ENCODE measurements around the gene MID1IP1.

MID1IP1 gene

DNA sequence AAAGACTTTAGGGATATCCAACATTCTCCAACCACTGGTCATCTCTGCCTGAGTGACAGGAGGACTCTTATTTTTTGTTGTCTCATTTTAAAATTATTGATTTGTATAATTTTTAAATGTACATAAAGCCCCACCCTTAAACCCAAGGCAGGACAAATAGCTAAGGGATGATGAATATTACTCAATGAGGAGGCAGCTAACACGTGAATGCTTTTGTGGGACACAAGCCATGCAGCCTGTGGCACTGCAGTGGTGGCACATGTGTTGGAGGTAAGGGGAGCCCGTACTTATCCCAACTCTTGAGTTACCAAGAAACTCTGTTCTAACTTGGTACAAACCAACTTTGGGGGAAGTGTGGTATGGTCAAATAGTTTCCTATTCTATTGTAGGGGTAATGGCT is 19.5 kb downstream of the MID1IP1 start:
- Histone ChIP-seq H3K36me3 (no peaks in the 10 kb centered on the region), H3K4me1 (no peaks in the 10 kb centered on the region), H3K4me3 (ENCODE audit: low read depth, low read length) (no peak overlapping the region), H3K9me3 (no peaks in the 10 kb centered on the region), H3K27me3 (no peaks in the 10 kb centered on the region)
- TF ChIP-seq, protein P1, sequence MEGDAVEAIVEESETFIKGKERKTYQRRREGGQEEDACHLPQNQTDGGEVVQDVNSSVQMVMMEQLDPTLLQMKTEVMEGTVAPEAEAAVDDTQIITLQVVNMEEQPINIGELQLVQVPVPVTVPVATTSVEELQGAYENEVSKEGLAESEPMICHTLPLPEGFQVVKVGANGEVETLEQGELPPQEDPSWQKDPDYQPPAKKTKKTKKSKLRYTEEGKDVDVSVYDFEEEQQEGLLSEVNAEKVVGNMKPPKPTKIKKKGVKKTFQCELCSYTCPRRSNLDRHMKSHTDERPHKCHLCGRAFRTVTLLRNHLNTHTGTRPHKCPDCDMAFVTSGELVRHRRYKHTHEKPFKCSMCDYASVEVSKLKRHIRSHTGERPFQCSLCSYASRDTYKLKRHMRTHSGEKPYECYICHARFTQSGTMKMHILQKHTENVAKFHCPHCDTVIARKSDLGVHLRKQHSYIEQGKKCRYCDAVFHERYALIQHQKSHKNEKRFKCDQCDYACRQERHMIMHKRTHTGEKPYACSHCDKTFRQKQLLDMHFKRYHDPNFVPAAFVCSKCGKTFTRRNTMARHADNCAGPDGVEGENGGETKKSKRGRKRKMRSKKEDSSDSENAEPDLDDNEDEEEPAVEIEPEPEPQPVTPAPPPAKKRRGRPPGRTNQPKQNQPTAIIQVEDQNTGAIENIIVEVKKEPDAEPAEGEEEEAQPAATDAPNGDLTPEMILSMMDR (IDR thresholded peaks at IDR 0.05; ENCODE audit: low read depth, low read length), result no peak
- DNase-seq, result no peak

DNA sequence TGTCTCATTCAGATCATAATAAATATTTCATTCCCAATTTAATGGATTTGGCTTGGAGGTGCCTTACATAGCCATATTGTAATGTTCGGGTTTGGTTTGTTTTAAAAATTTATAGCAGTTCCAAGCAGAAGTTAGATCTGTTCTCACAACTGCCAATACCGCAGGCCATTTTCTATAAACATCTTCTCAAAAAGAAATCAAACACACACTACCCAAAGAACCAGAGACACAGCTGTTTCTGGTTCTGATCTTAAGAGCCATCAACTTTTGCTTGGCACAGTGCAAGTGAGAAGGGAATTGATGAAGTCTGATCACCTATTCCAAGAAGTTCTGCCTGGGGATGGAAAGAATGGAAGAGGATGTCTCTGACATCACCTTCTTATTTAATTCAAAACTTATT is 22.9 kb downstream of the MID1IP1 start:
- H3K27me3 ChIP-seq, result no peaks in the 10 kb centered on the region
- no peaks in the 10 kb centered on the region for H3K9me3 ChIP-seq
- no peak for DNase-seq
- no peaks in the 10 kb centered on the region for H3K4me1 ChIP-seq
- H3K36me3 ChIP-seq, result no peaks in the 10 kb centered on the region
- no peak overlapping the region for H3K4me3 ChIP-seq (ENCODE audit: low read depth, low read length)
- TF ChIP-seq, protein P1 (IDR thresholded peaks at IDR 0.05; ENCODE audit: low read depth, low read length), result no peak

DNA sequence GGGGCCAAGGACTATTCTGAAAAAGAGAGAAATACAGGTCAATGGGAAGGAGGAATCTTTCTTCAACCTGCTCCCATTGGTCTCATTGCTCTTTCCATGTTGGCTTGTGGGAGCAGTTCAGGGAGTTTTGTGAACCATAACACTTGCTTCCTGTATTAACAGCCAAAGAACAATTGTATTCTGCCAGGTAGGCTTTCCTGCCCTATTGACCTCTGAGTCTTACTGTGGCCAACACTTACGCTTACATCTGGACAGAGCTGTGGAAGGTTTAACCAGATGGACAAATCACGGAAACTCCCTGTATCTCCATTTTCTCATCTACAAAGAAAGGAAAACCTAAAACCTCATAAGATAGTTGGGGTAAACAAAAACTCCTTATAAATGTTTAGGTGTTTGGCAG is 30.7 kb downstream of the MID1IP1 start:
- H3K4me1 ChIP-seq, result no peaks in the 10 kb centered on the region
- no peaks in the 10 kb centered on the region for H3K9me3 ChIP-seq
- no peak for DNase-seq

GRCh38 chrX:38837389-38837788 is 36.1 kb downstream of the MID1IP1 start:
- Histone ChIP-seq H3K4me1 (no peaks in the 10 kb centered on the region), H3K36me3 (no peaks in the 10 kb centered on the region)

More for the DNA sequence above, 30.7 kb downstream of the MID1IP1 start:
- TF ChIP-seq, protein P1 (IDR thresholded peaks at IDR 0.05; ENCODE audit: low read depth, low read length), result no peak
- Histone ChIP-seq H3K36me3 (no peaks in the 10 kb centered on the region), H3K4me3 (ENCODE audit: low read depth, low read length) (no peak overlapping the region), H3K27me3 (no peaks in the 10 kb centered on the region)

GRCh38 chrX:38839277-38839676 is 38.0 kb downstream of the MID1IP1 start:
- no peak for DNase-seq
- Histone ChIP-seq H3K4me1 (no peaks in the 10 kb centered on the region), H3K9me3 (no peaks in the 10 kb centered on the region), H3K4me3 (ENCODE audit: low read depth, low read length) (no peak overlapping the region), H3K27me3 (no peaks in the 10 kb centered on the region), H3K36me3 (no peaks in the 10 kb centered on the region)
- TF ChIP-seq, protein P1 (IDR thresholded peaks at IDR 0.05; ENCODE audit: low read depth, low read length), result no peak

More at GRCh38 chrX:38837389-38837788, 36.1 kb downstream of the MID1IP1 start:
- Histone ChIP-seq H3K27me3 (no peaks in the 10 kb centered on the region), H3K4me3 (ENCODE audit: low read depth, low read length) (no peak overlapping the region), H3K9me3 (no peaks in the 10 kb centered on the region)
- TF ChIP-seq, protein P1 (IDR thresholded peaks at IDR 0.05; ENCODE audit: low read depth, low read length), result no peak
- no peak for DNase-seq

- Histone ChIP-seq H3K9me3 (no peaks in the 10 kb centered on the region), H3K4me3 (ENCODE audit: low read depth, low read length) (no peak overlapping the region), H3K36me3 (no peaks in the 10 kb centered on the region), H3K4me1 (no peaks in the 10 kb centered on the region), H3K27me3 (no peaks in the 10 kb centered on the region)
- TF ChIP-seq, protein P1 (IDR thresholded peaks at IDR 0.05; ENCODE audit: low read depth, low read length), result no peak
- DNase-seq, result no peak
Observed at GRCh38 chrX:38839944-38840343, 38.7 kb downstream of the MID1IP1 start.
